Measurements from ENCODE around the gene MAP3K9. TPM values are rescaled to one million over a fixed set of nuclear protein-coding genes. Genes with fewer than 3 reads are reported as not detected.

MAP3K9 gene
- total RNA-seq, 2 experiments from 2014 or later = 6.7 to 7.0 TPM

GRCh38 chr14:70741482-70741881 is 67.8 kb downstream of the MAP3K9 start:
- no peak for DNase-seq
- ATAC-seq = no peak
- POLR2A ChIA-PET = interaction anchor here (0.6 kb wide), 1 partner anchor 12 kb away, joined by 3 read pairs; no protein-coding TSS in a partner anchor
- CTCF ChIA-PET = no interaction called here
- Mint-ChIP-seq H3K36me3 (ENCODE audit: low read depth) (peaks cover 2% of the 10 kb centered on the region), H3K27me3 (ENCODE audit: low read depth) (no peaks in the 10 kb centered on the region), H3K4me3 (no peak overlapping the region), H3K9me3 (ENCODE audit: insufficient read depth) (no peaks in the 10 kb centered on the region), H3K27ac (no peak overlapping the region), H3K4me1 (ENCODE audit: low read depth) (no peaks in the 10 kb centered on the region)

- Mint-ChIP-seq H3K27ac (no peak overlapping the region), H3K36me3 (ENCODE audit: low read depth) (peaks cover 7% of the 10 kb centered on the region), H3K9me3 (ENCODE audit: insufficient read depth) (no peaks in the 10 kb centered on the region), H3K4me1 (ENCODE audit: low read depth) (no peaks in the 10 kb centered on the region), H3K4me3 (no peak overlapping the region), H3K27me3 (ENCODE audit: low read depth) (no peaks in the 10 kb centered on the region)
- ATAC-seq (no peak), DNase-seq (no peak)
- ChIA-PET POLR2A (no interaction called here), CTCF (interaction anchor here (1.5 kb wide), 1 partner anchor 10 kb away, joined by 3 read pairs; no protein-coding TSS in a partner anchor)
Observed at GRCh38 chr14:70735043-70735442, 74.3 kb downstream of the MAP3K9 start.

DNA sequence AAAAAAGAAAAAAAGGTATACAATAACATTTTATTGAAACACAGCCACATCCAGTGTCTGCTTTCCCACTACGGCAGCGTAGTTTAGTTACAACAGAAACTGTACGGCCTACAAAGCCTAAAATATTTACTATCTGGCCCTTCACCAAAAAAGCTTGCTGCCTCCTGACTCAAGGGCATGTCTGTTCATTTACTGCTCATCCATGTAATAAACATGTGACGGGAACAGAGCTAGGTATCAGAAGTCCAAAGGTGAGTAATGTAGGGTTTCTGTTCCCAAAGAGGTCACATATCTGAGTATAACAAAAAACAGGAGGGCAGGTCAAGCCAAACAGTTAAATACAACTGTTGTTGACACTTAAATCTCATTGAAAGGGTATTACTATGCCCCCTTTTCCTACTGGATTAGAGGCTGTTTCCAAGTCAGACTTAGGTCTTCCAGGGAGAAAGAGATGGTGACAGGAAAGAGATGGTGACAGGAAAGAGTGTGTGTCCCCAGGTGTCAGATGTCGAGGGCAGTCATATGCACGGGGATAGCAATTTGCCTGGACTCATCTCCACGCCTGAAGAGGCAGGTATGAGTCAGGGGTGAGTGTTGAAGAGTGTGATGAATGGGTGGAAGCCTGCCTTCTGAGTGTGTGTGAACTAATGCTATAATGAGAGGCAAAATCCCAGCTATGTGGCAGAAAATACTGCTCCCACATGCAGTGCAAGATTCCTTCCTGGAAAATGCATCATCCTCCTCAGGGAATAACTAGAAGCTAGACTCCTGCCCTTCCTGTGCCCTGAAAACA is 77.7 kb downstream of the MAP3K9 start:
- Mint-ChIP-seq H3K4me1 (ENCODE audit: low read depth) (no peaks in the 10 kb centered on the region), H3K27ac (no peak overlapping the region), H3K4me3 (no peak overlapping the region), H3K27me3 (ENCODE audit: low read depth) (no peaks in the 10 kb centered on the region), H3K9me3 (ENCODE audit: insufficient read depth) (no peaks in the 10 kb centered on the region), H3K36me3 (ENCODE audit: low read depth) (peaks cover 5% of the 10 kb centered on the region)
- no peak for DNase-seq
- no peak for ATAC-seq
- POLR2A ChIA-PET = no interaction called here
- CTCF ChIA-PET = interaction anchor here (0.8 kb wide), 1 partner anchor 85 kb away, joined by 3 read pairs; no protein-coding TSS in a partner anchor

DNA sequence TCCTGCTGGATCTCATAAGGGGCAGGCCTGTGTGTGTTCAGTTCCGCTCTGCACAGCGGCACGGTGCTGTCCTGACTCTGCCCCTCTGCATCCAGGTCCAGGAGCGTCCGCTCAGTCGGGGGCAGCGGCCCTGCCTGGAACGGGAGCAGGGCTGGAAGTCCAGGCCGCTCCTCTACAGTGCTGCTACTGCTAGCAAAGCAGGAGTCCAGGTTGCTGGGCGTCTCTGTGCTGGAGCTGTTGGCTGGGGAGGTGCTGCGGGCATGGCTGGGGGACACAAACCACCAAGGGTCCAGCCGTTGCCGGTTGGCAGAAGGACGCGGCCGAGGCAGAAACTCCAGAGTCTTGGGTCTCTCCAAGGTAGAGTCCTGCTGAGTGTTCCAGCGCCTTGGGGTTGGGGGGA is 78.9 kb downstream of the MAP3K9 start:
- H3K27me3 Mint-ChIP-seq (ENCODE audit: low read depth) = no peaks in the 10 kb centered on the region
- DNase-seq = no peak
- no peak overlapping the region for H3K27ac Mint-ChIP-seq
- POLR2A ChIA-PET = interaction anchor here (0.6 kb wide), 2 partner anchors 11 to 54 kb away, joined by 3 read pairs; no protein-coding TSS in a partner anchor
- ATAC-seq = no peak
- peaks cover 5% of the 10 kb centered on the region for H3K36me3 Mint-ChIP-seq (ENCODE audit: low read depth)
- no peak overlapping the region for H3K4me3 Mint-ChIP-seq
- no peaks in the 10 kb centered on the region for H3K9me3 Mint-ChIP-seq (ENCODE audit: insufficient read depth)
- CTCF ChIA-PET = no interaction called here
- H3K4me1 Mint-ChIP-seq (ENCODE audit: low read depth) = no peaks in the 10 kb centered on the region

- DNase-seq = no peak
- Mint-ChIP-seq H3K9me3 (ENCODE audit: insufficient read depth) (no peaks in the 10 kb centered on the region), H3K27me3 (ENCODE audit: low read depth) (no peaks in the 10 kb centered on the region), H3K27ac (no peak overlapping the region), H3K36me3 (ENCODE audit: low read depth) (no peaks in the 10 kb centered on the region), H3K4me1 (ENCODE audit: low read depth) (no peaks in the 10 kb centered on the region), H3K4me3 (no peak overlapping the region)
- no peak for ATAC-seq
- CTCF ChIA-PET = interaction anchor here (2.0 kb wide), 1 partner anchor 91 kb away, joined by 6 read pairs; no protein-coding TSS in a partner anchor
- POLR2A ChIA-PET = no interaction called here
Observed at GRCh38 chr14:70726651-70727375, 82.5 kb downstream of the MAP3K9 start.

DNA sequence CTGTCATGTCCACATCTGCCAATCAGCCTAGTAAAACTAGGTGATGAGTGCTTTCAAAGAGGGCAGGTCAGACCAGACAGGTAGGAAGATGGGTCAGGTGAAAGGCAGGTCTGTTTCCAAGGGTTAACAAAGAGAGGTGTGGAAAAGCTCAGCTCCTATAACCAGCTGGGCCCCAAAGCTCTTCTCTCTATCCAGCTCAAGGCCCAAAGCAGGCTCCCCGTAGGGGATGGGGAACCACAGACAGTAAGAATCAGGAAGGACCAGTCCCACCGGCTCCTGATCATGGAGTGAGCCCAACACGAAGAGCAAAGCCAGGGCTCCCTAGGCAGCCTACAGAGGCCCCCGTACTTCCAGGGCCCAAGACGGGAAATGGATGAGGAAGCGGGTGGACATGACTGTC is 84.4 kb downstream of the MAP3K9 start:
- ATAC-seq (no peak), DNase-seq (no peak)
- Mint-ChIP-seq H3K9me3 (ENCODE audit: insufficient read depth) (no peaks in the 10 kb centered on the region), H3K27ac (no peak overlapping the region), H3K4me3 (no peak overlapping the region), H3K36me3 (ENCODE audit: low read depth) (no peaks in the 10 kb centered on the region), H3K27me3 (ENCODE audit: low read depth) (no peaks in the 10 kb centered on the region), H3K4me1 (ENCODE audit: low read depth) (no peaks in the 10 kb centered on the region)
- CTCF ChIA-PET = no interaction called here
- POLR2A ChIA-PET = no interaction called here

GRCh38 chr14:70724110-70724509 is 85.2 kb downstream of the MAP3K9 start:
- DNase-seq (no peak), ATAC-seq (no peak)
- Mint-ChIP-seq H3K9me3 (ENCODE audit: insufficient read depth) (no peaks in the 10 kb centered on the region), H3K4me1 (ENCODE audit: low read depth) (no peaks in the 10 kb centered on the region), H3K27me3 (ENCODE audit: low read depth) (no peaks in the 10 kb centered on the region), H3K36me3 (ENCODE audit: low read depth) (no peaks in the 10 kb centered on the region), H3K27ac (no peak overlapping the region), H3K4me3 (no peak overlapping the region)
- ChIA-PET CTCF (no interaction called here), POLR2A (no interaction called here)

DNA sequence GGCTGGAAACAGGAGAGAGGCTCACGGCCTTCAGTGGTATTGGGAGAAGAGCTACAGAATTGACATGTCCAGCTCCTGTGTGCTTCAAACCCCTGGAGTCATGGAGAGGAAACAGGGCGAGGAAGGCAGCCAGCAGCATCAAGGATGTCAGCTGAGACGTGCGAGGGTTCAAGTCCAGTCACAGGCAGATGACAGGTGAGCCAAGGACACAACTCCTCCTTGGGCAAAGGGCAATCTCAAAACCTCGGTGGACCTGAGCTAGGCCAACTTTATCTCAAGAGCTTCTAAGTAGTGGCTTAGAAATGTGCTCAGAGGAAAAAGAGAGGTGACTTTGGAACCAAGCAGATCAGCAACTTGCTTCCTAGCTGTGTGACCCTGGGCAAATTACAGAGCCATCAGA is 86.0 kb downstream of the MAP3K9 start:
- no peak overlapping the region for H3K4me3 Mint-ChIP-seq
- no peaks in the 10 kb centered on the region for H3K9me3 Mint-ChIP-seq (ENCODE audit: insufficient read depth)
- CTCF ChIA-PET = no interaction called here
- no peaks in the 10 kb centered on the region for H3K4me1 Mint-ChIP-seq (ENCODE audit: low read depth)
- POLR2A ChIA-PET = no interaction called here
- ATAC-seq = no peak
- DNase-seq = no peak
- peak overlapping the region; percentile 10 for H3K27ac Mint-ChIP-seq
- no peaks in the 10 kb centered on the region for H3K27me3 Mint-ChIP-seq (ENCODE audit: low read depth)
- H3K36me3 Mint-ChIP-seq (ENCODE audit: low read depth) = no peaks in the 10 kb centered on the region

DNA sequence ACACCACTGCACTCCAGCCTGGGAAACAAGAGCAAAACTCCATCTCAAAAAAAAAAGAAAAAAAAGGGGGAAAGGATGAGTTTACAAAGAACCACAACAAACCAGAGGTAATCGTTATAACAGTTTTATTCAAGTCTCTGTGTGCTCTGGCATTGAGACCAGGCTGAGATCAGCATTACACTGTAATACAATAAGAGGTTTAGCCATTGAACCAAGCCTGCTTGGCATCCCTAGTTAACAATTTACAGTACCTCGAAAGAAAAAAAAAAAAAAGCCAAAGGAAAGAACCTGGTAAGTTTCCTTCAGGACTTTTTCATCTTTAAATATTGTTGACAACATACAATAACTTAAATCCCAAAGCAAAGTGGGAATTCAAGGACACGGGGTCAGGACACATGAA is 86.9 kb downstream of the MAP3K9 start:
- no peaks in the 10 kb centered on the region for H3K9me3 Mint-ChIP-seq (ENCODE audit: insufficient read depth)
- ATAC-seq (no peak), DNase-seq (no peak)
- no peaks in the 10 kb centered on the region for H3K4me1 Mint-ChIP-seq (ENCODE audit: low read depth)
- H3K27ac Mint-ChIP-seq = no peak overlapping the region
- no peaks in the 10 kb centered on the region for H3K36me3 Mint-ChIP-seq (ENCODE audit: low read depth)
- ChIA-PET POLR2A (no interaction called here), CTCF (interaction anchor here (1.0 kb wide), 1 partner anchor 9 kb away, joined by 3 read pairs; no protein-coding TSS in a partner anchor)
- no peak overlapping the region for H3K4me3 Mint-ChIP-seq
- no peaks in the 10 kb centered on the region for H3K27me3 Mint-ChIP-seq (ENCODE audit: low read depth)

GRCh38 chr14:70721542-70721941 is 87.8 kb downstream of the MAP3K9 start:
- ChIA-PET CTCF (interaction anchor here (1.0 to 1.6 kb wide), 2 partner anchors 8 to 96 kb away, joined by 3 to 4 read pairs; no protein-coding TSS in a partner anchor), POLR2A (no interaction called here)
- H3K27me3 Mint-ChIP-seq (ENCODE audit: low read depth) = no peaks in the 10 kb centered on the region
- ATAC-seq (no peak), DNase-seq (no peak)
- no peaks in the 10 kb centered on the region for H3K9me3 Mint-ChIP-seq (ENCODE audit: insufficient read depth)
- no peaks in the 10 kb centered on the region for H3K4me1 Mint-ChIP-seq (ENCODE audit: low read depth)
- H3K27ac Mint-ChIP-seq = no peak overlapping the region
- H3K36me3 Mint-ChIP-seq (ENCODE audit: low read depth) = no peaks in the 10 kb centered on the region
- no peak overlapping the region for H3K4me3 Mint-ChIP-seq

GRCh38 chr14:70718383-70719118 is 90.8 kb downstream of the MAP3K9 start:
- Mint-ChIP-seq H3K4me3 (no peak overlapping the region), H3K27ac (no peak overlapping the region), H3K9me3 (ENCODE audit: insufficient read depth) (no peaks in the 10 kb centered on the region), H3K4me1 (ENCODE audit: low read depth) (peaks cover 9% of the 10 kb centered on the region), H3K36me3 (ENCODE audit: low read depth) (no peaks in the 10 kb centered on the region), H3K27me3 (ENCODE audit: low read depth) (peaks cover 6% of the 10 kb centered on the region)
- CTCF ChIA-PET = interaction anchor here (1.4 to 2.0 kb wide), 2 partner anchors 95 to 99 kb away, joined by 5 to 8 read pairs; no protein-coding TSS in a partner anchor
- ATAC-seq (no peak), DNase-seq (no peak)
- POLR2A ChIA-PET = no interaction called here

GRCh38 chr14:70716958-70717357 is 92.4 kb downstream of the MAP3K9 start:
- Mint-ChIP-seq H3K27ac (no peak overlapping the region), H3K9me3 (ENCODE audit: insufficient read depth) (no peaks in the 10 kb centered on the region), H3K36me3 (ENCODE audit: low read depth) (no peaks in the 10 kb centered on the region), H3K4me1 (ENCODE audit: low read depth) (peaks cover 9% of the 10 kb centered on the region), H3K4me3 (no peak overlapping the region), H3K27me3 (ENCODE audit: low read depth) (peaks cover 6% of the 10 kb centered on the region)
- DNase-seq (no peak), ATAC-seq (no peak)
- ChIA-PET POLR2A (no interaction called here), CTCF (no interaction called here)
